ENCODE measurements around the gene CCDC122.

Gene CCDC122

DNA sequence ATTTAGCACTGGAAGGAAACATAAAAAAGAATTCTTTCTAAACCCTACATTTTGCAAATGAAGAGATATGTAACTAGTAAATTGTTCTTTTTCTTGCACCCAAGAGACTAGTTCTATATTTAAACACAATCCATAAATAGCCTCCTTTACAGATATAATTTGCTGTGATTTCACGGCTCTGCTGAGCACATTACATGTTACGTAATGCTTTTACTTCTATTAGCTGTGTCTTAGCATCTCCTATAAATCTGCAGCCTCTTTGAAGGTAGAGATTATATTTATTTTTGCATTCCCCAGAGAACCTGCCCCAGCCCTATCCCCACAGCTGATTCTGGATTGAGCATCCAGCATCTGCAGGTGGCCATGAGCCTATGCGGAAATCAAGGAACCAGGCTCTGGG is 32.3 kb upstream of the CCDC122 start:
- TF ChIP-seq, protein P1, sequence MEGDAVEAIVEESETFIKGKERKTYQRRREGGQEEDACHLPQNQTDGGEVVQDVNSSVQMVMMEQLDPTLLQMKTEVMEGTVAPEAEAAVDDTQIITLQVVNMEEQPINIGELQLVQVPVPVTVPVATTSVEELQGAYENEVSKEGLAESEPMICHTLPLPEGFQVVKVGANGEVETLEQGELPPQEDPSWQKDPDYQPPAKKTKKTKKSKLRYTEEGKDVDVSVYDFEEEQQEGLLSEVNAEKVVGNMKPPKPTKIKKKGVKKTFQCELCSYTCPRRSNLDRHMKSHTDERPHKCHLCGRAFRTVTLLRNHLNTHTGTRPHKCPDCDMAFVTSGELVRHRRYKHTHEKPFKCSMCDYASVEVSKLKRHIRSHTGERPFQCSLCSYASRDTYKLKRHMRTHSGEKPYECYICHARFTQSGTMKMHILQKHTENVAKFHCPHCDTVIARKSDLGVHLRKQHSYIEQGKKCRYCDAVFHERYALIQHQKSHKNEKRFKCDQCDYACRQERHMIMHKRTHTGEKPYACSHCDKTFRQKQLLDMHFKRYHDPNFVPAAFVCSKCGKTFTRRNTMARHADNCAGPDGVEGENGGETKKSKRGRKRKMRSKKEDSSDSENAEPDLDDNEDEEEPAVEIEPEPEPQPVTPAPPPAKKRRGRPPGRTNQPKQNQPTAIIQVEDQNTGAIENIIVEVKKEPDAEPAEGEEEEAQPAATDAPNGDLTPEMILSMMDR (IDR thresholded peaks at IDR 0.05; ENCODE audit: control extremely low read depth, extremely low read depth, low read depth, missing control alignments): no peak
- no peak for DNase-seq (ENCODE audit: extremely low spot score)
- ChIA-PET POLR2A (no interaction called here), CTCF (interaction anchor here (5.1 kb wide), 1 partner anchor 558 kb away, joined by 27 read pairs; no protein-coding TSS in a partner anchor)

- ChIA-PET CTCF (interaction anchor here (0.9 to 5.1 kb wide), 2 partner anchors 17 to 559 kb away, joined by 3 to 27 read pairs; no protein-coding TSS in a partner anchor), POLR2A (no interaction called here)
Measured at GRCh38 chr13:43911278-43911677, 31.7 kb upstream of the CCDC122 start.

DNA sequence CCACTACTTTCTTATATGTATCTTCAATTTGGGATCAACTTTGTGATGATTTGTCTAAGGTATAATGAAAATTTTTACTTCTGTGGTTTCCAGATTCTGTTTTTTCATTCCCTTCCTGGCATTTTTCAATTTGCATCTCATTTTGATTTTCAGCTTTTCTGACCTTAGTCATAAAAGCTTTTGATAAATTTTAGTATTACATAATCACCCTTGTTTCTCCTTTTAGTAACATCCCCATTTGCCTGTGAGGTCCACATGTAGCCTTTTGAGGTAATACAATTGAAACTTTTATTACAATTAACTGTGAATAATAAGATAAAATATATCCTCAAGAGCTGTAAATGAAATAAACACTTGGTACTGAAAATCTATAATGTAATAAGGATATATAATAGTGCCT is 31.3 kb upstream of the CCDC122 start:
- CTCF ChIA-PET: interaction anchor here (0.8 to 5.1 kb wide), 3 partner anchors 17 to 559 kb away, joined by 3 to 27 read pairs (median 3); no protein-coding TSS in a partner anchor
- TF ChIP-seq, protein P1 (IDR thresholded peaks at IDR 0.05; ENCODE audit: control extremely low read depth, extremely low read depth, low read depth, missing control alignments): no peak
- no peak for DNase-seq (ENCODE audit: extremely low spot score)
- POLR2A ChIA-PET: no interaction called here

More at GRCh38 chr13:43911278-43911677, 31.7 kb upstream of the CCDC122 start:
- DNase-seq (ENCODE audit: extremely low spot score): no peak
- TF ChIP-seq, protein P1 (IDR thresholded peaks at IDR 0.05; ENCODE audit: control extremely low read depth, extremely low read depth, low read depth, missing control alignments): no peak

GRCh38 chr13:43908156-43909126 is 28.9 kb upstream of the CCDC122 start:
- CTCF ChIA-PET: interaction anchor here (0.7 to 5.1 kb wide), 25 partner anchors 9 to 594 kb away, joined by 3 to 48 read pairs (median 3); no protein-coding TSS in a partner anchor
- TF ChIP-seq, protein P1 (IDR thresholded peaks at IDR 0.05; ENCODE audit: control extremely low read depth, extremely low read depth, low read depth, missing control alignments): peak; percentile 31
- POLR2A ChIA-PET: no interaction called here
- DNase-seq (ENCODE audit: extremely low spot score): no peak

- DNase-seq (ENCODE audit: extremely low spot score): peak; percentile 48
- TF ChIP-seq, protein P1 (IDR thresholded peaks at IDR 0.05; ENCODE audit: control extremely low read depth, extremely low read depth, low read depth, missing control alignments): peak; percentile 81
- ChIA-PET POLR2A (no interaction called here), CTCF (interaction anchor here (0.6 to 3.6 kb wide), 22 partner anchors 10 to 574 kb away, joined by 3 to 30 read pairs (median 4); no protein-coding TSS in a partner anchor)
Measured at GRCh38 chr13:43905435-43906031, 26.0 kb upstream of the CCDC122 start.

DNA sequence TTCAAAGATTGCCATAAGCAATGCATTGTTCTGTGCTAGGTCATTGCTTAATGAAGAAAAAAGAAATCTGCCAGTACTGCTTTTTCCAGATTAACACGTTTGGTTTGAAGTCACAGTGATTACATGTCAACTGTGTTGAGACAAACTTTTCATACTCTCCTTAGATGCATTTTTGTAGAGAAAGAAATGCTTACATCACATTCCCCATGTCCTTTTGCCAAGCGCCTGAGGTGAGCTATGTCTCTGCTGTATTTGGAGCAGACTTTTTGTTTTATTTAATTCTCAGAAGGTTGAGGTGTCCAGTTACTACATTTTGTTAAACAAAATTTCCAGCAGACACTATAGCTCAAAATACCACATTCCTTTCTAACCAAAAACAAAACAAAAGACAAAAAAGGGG is 16.4 kb upstream of the CCDC122 start:
- ChIA-PET POLR2A (no interaction called here), CTCF (interaction anchor here (1.3 to 1.7 kb wide), 2 partner anchors 10 to 18 kb away, joined by 3 to 11 read pairs; no protein-coding TSS in a partner anchor)
- DNase-seq (ENCODE audit: extremely low spot score): no peak
- TF ChIP-seq, protein P1 (IDR thresholded peaks at IDR 0.05; ENCODE audit: control extremely low read depth, extremely low read depth, low read depth, missing control alignments): no peak

All from GM10248 (cell line).